Embryonic facial prominence (tissue), 1 donor: ENCODE data around the gene ZNF527.
A peak's percentile ranks its signal among the peaks of the same experiment; 100 is the strongest.
"Not testable (repeated sequence)": the region's sequence is repeated elsewhere in the genome, so short reads cannot be mapped to it uniquely, and the experiment has no call there.

Source experiments
- DNase-seq: peaks from one replicate; pipeline ENCODE4 v3.0.0-alpha.2; 2016; ENCODE audit errors: extremely low spot score

ZNF527 gene

DNA sequence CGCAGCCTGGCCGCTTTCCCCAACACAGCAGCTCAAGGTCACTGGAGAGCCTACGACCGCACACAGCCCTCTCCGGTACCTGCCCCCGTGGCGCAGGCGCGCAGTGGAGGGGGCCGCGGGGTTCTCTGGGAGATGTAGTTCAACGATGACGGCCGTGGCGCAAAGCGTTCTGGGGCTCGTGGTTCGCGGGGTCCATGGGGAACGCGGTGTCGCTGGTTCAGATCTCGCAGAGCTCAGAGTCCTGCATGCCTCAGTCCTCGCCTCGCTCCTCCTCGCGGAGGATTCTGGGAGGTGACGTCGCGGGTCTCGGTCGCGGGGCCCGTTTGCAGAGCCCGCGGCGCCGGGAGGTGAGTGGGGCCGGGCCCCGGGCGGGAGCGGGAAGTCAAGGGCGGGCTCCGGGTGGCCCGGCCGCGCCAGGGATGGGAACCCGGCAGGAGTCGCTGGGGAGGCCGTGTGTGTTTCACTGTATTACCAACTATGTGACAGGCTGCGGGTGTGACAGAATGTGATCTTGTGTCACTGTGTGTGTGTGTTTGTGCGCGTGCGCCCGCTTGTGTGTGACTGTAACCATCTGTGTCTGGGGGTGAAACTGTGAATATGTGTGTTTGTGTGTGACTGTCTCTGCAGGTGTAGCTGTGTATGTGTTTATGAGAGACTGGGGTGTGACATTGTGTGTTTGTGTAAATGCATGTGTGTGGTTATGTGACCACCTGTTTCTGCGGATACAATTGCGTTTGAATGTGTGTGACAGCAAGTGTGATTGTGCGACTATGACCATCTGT is at the start of gene ZNF527:
Gene ZNF527 (plus strand): TSS at position 220 of the 782 bp plus-strand sequence. CDS start 3,100 bp downstream, outside the sequence.
- peak; percentile 91 for DNase-seq

GRCh38 chr19:37329686-37330085 is 41.2 kb upstream of the ZNF527 start:
- no peak for DNase-seq

DNA sequence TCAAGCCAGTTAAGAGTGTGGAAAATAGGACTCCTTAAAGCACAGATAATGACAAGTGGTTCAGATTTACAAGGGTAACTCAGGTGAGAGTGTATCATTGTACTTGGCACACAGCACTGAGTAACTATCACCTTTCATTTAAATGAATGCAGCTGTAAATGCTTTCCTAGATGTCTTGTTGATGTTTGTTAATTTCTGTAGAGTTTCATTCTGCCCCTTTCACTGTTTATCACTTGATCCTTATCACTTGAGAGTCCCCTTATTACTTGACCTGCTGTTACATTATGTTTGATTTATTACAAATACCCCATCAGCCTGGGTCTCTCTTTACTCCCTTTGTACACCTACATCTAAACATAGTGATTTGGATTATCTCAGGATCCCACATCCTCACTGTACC is 38.1 kb upstream of the ZNF527 start:
- no peak for DNase-seq

DNA sequence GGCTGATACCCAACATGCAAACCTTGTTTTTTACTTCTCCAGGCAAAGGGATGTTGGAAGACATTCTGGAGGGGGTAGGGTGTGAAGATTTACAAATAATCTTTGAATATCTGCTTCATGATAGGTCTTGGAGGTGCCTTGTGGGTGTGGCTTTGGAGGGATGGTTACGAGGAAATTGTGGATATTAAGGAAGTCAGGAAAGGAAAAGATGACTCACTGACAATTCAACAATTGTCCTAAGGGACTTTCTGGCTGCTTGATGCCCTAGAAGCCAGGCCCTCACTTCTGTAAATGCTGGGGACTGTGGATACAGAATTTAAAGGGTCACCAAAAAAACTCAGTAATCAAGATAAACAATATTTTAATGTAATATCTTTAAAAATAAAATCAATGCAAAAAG is 37.4 kb upstream of the ZNF527 start:
- no peak for DNase-seq

DNA sequence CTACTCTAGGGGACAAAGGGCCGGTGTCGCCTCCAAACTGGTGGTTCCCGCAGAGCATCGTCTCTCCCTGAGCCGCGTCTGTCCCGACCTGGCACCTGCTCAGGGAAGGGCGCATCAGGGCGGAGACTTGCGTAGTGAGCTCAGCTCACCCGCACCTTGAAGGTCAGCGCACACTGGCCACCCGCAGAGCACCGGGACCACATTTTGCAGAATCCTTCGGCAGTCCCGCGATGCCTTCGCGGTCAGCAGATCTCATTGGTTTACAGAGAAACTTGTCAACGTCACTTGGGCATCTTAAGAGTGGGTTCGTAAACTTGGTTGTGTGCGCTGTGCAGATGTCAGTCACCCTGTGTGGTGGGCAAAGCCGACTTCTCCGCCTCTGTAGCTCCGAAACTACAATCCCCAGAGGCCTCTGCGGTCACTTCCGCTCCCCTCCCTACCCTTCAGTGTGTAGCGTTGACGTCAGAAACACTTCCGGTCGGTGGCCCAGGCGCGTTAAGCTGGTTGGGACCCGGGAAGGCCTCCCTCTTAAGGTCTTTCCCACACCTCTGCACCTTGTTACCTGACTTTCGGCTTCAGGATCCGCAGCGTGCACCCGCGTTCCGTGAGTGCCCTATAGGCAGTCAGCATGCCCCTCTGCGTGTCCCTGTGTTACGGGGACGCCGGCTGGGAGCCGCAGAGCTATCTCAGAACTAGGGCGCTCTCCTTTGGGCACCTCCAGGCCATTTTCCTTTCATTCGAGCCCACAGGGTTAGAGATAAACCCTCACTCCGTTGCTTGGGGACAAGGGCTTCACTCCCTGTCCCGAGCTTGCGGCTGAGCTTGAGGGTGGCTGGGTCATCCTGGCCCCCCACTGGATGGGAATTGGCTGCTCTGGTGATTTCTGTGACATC is 36.5 kb upstream of the ZNF527 start:
- DNase-seq, result peak; percentile 87

- no peak for DNase-seq
These were observed 28.1 kb upstream of the ZNF527 start for GRCh38 chr19:37342753-37343152.

DNA sequence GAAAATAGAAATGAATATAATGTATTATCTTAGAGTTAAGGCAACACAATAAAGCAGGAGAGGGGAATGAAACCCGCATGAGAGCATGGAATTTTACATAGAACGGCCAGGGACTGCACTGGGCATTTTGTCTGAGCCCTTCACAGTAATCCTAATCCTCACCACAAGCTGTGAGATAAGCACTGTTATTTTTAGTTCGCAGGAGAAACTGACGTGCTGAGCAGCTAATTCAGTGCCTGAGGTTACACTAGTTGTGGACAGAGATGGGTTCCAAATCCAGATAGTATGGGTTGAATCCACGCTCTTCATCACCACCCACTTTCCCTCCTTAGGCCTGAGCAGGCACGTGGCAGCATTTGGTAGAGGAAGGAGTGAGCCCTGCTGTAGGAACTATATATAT is 24.8 kb upstream of the ZNF527 start:
- DNase-seq, result no peak

DNA sequence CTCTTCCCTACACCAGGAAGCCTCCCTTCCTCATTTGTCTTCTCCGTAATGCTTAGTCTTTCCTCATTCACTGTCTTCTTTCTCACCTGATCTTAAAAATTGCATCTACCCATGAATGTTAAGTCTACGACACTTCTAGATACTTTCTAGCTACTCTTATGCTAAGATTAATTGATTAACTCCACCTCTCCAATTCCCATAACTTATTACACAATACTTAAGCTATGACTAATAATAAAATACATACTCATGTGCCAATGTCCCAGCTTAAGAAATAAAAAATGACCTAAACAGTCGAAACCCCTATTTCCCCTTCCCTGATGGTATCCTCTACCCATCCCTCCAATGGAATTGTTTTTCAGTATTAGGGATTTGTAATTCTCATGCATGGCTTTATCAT is 22.8 kb upstream of the ZNF527 start:
- no peak for DNase-seq

DNA sequence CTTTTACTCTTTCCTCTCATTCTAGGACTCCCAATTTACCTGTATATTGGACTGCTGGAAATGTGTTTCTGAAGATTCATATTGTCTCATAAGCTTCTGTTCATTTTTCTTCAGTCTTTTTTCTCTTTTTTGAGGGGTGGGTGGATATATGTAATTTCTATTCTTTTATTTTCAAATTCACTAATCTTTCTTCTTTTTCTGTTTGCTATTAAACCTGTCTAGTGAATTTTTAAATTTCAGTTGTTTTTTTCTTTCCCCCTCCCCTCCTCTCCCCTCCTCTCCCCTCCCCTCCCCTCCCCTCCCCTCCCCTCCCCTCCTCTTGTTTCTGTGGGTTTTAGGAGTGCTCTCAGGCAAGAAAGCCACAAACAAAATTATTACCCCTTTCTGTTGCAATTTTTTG is 16.9 kb upstream of the ZNF527 start:
- DNase-seq, result no peak

GRCh38 chr19:37355901-37356300 is 15.0 kb upstream of the ZNF527 start:
- DNase-seq, result no peak

GRCh38 chr19:37361994-37362393 is 8.9 kb upstream of the ZNF527 start:
- DNase-seq, result no peak

GRCh38 chr19:37362733-37363132 is 8.2 kb upstream of the ZNF527 start:
- DNase-seq, result no peak

DNA sequence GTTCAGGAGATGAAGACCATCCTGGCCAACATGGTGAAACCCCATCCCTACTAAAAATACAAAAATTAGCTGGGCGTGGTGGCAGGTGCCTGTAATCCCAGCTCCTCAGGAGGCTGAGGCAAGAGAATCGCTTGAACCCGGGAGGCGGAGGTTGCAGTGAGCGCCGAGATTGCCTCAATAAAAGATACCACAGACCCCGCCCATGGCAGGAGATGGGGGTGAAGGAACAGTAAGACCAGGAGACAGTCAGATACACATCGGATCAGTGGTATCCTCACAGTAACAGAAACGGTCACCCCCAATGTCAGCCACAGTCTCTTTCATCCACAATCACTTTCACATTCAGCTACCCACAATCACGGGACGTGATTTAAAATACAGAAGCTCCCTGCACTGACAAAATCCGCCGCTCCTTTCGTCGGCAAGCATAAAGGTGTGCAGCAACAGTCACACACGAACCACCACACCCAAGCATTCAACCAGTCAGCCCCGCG is 466 bp upstream of the ZNF527 start:
- not testable (repeated sequence) for DNase-seq

DNA sequence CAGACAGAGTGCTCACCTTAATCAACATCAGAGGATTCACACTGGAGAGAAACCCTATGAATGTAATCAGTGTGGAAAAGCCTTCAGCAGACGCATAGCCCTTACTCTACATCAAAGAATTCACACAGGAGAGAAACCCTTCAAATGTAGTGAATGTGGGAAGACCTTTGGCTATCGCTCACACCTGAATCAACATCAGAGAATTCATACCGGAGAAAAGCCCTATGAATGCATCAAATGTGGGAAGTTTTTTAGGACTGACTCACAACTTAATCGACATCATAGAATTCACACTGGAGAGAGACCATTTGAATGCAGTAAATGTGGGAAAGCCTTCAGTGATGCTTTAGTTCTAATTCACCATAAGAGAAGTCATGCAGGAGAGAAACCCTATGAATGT is 18.3 kb downstream of the ZNF527 start:
- DNase-seq, result no peak

DNA sequence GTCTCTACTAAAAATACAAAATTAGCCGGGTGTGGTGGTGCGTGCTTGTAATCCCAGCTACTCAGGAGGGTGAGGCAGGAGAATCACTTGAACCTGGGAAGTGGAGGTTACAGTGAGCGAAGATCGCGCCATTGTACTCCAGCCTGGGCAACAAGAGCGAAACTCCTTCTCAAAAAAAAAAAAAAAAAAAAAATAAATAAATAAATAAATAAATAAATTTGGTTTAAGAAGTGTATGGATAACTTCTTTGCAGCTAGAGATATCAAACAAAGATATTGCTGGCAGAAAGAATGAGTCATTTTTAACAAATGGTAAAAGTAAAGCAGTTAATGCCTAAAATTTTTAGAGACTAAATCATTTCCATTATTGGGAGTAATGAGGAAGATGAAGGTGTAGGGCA is 20.5 kb downstream of the ZNF527 start:
- DNase-seq, result not testable (repeated sequence)

GRCh38 chr19:37401078-37401477 is 30.2 kb downstream of the ZNF527 start:
- no peak for DNase-seq

DNA sequence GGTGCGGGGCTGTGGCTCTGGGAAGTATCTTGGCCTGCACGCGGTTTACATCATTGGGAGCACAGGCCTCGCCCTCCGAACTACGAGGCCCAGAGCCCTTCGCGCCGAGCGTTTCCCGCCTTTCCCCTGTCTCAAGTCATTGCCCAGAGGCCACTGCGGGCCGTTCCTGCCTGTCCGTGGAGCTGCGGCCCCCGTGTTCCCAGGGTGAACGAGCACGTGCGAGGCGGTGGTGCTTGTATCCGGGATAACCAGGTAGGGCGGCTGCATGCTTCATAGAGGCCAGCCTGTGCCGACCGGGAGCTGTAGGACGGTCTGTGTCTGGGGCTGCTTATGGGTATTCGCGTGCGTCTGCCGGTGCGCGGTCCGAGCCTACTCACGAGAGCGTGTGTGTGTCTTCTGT is 32.5 kb downstream of the ZNF527 start:
- no peak for DNase-seq

DNA sequence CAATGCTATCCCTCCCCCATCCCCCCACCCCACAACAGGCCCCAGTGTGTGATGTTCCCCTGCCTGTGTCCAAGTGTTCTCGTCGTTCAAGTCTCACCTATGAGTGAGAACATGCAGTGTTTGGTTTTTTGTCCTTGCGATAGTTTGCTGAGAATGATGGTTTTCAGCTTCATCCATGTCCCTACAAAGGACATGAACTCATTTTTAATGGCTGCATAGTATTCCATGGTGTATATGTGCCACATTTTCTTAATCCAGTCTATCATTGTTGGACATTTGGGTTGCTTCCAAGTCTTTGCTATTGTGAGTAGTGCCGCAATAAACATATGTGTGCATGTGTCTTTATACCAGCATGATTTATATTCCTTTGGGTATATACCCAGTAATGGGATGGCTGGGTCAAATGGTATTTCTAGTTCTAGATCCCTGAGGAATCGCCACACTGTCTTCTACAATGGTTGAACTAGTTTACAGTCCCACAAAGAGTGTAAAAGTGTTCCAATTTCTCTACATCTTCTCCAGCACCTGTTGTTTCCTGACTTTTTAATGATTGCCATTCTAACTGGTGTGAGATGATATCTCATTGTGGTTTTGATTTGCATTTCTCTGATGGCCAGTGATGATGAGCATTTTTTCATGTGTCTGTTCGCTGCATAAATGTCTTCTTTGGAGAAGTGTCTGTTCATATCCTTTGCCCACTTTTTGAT is 35.4 kb downstream of the ZNF527 start:
- not testable (repeated sequence) for DNase-seq

DNA sequence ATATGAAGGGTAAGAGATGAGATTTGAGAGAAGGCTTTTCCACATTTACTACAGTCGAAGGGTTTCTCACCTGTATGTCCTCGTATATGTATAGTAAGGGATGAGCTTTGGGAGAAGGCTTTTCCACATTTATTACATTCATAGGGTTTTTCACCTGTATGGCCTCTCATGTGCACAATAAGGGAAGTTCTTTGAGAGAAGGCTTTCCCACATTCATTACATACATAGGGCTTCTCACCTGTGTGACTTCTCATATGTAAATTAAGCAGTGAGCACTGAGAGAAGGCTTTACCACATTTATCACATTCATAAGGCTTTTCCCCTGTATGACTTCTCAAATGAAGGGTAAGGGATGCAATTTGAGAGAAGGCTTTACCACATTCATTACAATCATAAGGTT is 41.8 kb downstream of the ZNF527 start:
- no peak for DNase-seq

DNA sequence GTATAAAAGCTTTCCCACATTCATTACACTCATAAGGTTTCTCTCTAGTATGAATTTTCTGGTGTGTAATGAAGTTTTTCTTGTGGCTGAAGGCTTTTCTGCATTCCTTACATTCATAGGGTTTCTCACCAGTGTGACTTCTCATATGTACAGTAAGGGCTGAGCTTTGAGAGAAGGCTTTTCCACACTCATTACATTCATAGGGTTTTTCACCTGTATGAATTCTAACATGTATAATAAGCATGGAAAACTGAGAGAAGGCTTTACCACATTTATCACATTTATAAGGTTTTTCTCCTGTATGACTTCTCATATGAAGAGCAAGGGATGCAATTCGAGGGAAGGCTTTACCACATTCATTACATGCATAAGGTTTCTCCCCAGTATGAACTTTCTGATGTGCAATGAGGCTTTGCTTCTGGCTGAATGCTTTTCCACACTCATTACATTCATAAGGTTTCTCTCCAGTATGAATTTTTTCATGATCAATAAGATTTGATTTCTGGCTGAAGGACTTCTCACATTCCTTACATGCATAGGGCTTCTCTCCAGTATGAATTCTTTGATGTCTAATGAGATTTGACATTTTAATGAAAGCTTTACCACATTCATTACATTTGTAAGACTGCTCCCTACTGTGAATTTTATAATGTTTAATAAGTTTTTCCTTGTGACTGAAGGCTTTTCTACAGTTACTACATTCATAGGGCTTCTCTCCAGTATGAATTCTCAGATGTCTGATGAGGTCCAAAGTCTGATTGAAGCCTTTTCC is 42.6 kb downstream of the ZNF527 start:
- DNase-seq, result no peak
